GM10266 (cell line): ENCODE data around the gene CFAP57.

Experiments used
- DNase-seq: peaks from one replicate; pipeline ENCODE4 v3.0.0; 2012; ENCODE audit errors: extremely low spot score
- CTCF ChIP-seq: IDR thresholded peaks from 2 replicates; pipeline ENCODE4 v1.5.1; 2012; ENCODE audit warnings: mild to moderate bottlenecking, low read depth; ENCODE audit not compliant: control insufficient read depth, insufficient read depth; ENCODE audit errors: missing control alignments

The CFAP57 gene

GRCh38 chr1:43292216-43292615, 120.1 kb downstream of the CFAP57 start:
- DNase-seq, result no peak
- no peak for TF ChIP-seq CTCF

GRCh38 chr1:43292679-43293078, 120.5 kb downstream of the CFAP57 start:
- DNase-seq, result no peak
- TF ChIP-seq CTCF, result no peak

GRCh38 chr1:43293176-43293575, 121.0 kb downstream of the CFAP57 start:
- TF ChIP-seq CTCF, result no peak
- DNase-seq, result no peak

- no peak for DNase-seq
- TF ChIP-seq CTCF, result no peak
Measured at GRCh38 chr1:43293896-43294760, 122.0 kb downstream of the CFAP57 start.

- TF ChIP-seq CTCF, result no peak
- DNase-seq, result no peak
Measured at GRCh38 chr1:43294761-43295160, 122.6 kb downstream of the CFAP57 start.

GRCh38 chr1:43296207-43296606, 124.1 kb downstream of the CFAP57 start:
- no peak for TF ChIP-seq CTCF
- DNase-seq, result no peak

- DNase-seq, result no peak
- no peak for TF ChIP-seq CTCF
Measured at GRCh38 chr1:43298055-43298454, 125.9 kb downstream of the CFAP57 start.
